ENCODE data around the gene OR2S2. TPM values are rescaled to one million over a fixed set of nuclear protein-coding genes. Genes with fewer than 3 reads are reported as not detected.

Gene OR2S2
- total and polyA plus RNA-seq, 2 of the 8 experiments (the other 6 are each of a cell fraction or from before 2014, with no cell fraction given) = not detected

- TF ChIP-seq, protein P1, sequence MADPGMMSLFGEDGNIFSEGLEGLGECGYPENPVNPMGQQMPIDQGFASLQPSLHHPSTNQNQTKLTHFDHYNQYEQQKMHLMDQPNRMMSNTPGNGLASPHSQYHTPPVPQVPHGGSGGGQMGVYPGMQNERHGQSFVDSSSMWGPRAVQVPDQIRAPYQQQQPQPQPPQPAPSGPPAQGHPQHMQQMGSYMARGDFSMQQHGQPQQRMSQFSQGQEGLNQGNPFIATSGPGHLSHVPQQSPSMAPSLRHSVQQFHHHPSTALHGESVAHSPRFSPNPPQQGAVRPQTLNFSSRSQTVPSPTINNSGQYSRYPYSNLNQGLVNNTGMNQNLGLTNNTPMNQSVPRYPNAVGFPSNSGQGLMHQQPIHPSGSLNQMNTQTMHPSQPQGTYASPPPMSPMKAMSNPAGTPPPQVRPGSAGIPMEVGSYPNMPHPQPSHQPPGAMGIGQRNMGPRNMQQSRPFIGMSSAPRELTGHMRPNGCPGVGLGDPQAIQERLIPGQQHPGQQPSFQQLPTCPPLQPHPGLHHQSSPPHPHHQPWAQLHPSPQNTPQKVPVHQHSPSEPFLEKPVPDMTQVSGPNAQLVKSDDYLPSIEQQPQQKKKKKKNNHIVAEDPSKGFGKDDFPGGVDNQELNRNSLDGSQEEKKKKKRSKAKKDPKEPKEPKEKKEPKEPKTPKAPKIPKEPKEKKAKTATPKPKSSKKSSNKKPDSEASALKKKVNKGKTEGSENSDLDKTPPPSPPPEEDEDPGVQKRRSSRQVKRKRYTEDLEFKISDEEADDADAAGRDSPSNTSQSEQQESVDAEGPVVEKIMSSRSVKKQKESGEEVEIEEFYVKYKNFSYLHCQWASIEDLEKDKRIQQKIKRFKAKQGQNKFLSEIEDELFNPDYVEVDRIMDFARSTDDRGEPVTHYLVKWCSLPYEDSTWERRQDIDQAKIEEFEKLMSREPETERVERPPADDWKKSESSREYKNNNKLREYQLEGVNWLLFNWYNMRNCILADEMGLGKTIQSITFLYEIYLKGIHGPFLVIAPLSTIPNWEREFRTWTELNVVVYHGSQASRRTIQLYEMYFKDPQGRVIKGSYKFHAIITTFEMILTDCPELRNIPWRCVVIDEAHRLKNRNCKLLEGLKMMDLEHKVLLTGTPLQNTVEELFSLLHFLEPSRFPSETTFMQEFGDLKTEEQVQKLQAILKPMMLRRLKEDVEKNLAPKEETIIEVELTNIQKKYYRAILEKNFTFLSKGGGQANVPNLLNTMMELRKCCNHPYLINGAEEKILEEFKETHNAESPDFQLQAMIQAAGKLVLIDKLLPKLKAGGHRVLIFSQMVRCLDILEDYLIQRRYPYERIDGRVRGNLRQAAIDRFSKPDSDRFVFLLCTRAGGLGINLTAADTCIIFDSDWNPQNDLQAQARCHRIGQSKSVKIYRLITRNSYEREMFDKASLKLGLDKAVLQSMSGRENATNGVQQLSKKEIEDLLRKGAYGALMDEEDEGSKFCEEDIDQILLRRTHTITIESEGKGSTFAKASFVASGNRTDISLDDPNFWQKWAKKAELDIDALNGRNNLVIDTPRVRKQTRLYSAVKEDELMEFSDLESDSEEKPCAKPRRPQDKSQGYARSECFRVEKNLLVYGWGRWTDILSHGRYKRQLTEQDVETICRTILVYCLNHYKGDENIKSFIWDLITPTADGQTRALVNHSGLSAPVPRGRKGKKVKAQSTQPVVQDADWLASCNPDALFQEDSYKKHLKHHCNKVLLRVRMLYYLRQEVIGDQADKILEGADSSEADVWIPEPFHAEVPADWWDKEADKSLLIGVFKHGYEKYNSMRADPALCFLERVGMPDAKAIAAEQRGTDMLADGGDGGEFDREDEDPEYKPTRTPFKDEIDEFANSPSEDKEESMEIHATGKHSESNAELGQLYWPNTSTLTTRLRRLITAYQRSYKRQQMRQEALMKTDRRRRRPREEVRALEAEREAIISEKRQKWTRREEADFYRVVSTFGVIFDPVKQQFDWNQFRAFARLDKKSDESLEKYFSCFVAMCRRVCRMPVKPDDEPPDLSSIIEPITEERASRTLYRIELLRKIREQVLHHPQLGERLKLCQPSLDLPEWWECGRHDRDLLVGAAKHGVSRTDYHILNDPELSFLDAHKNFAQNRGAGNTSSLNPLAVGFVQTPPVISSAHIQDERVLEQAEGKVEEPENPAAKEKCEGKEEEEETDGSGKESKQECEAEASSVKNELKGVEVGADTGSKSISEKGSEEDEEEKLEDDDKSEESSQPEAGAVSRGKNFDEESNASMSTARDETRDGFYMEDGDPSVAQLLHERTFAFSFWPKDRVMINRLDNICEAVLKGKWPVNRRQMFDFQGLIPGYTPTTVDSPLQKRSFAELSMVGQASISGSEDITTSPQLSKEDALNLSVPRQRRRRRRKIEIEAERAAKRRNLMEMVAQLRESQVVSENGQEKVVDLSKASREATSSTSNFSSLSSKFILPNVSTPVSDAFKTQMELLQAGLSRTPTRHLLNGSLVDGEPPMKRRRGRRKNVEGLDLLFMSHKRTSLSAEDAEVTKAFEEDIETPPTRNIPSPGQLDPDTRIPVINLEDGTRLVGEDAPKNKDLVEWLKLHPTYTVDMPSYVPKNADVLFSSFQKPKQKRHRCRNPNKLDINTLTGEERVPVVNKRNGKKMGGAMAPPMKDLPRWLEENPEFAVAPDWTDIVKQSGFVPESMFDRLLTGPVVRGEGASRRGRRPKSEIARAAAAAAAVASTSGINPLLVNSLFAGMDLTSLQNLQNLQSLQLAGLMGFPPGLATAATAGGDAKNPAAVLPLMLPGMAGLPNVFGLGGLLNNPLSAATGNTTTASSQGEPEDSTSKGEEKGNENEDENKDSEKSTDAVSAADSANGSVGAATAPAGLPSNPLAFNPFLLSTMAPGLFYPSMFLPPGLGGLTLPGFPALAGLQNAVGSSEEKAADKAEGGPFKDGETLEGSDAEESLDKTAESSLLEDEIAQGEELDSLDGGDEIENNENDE (IDR thresholded peaks at IDR 0.05; ENCODE audit: insufficient replicate concordance, low read length) = no peak
- TF ChIP-seq EZH2 (IDR thresholded peaks at IDR 0.05; ENCODE audit: low read depth, low read length, severe bottlenecking) = no peak
- TF ChIP-seq RBBP5 (IDR thresholded peaks at IDR 0.05; ENCODE audit: borderline replicate concordance, low read depth, low read length) = no peak
These were observed 22.5 kb upstream of the OR2S2 start (continued) for GRCh38 chr9:35980289-35981011.

All from H1 (cell line).